ENCODE data around the gene LCLAT1. TPM values are rescaled to one million over a fixed set of nuclear protein-coding genes. Genes with fewer than 3 reads are reported as not detected.

The LCLAT1 gene
- total and polyA plus RNA-seq, 12 donors = 8.0 to 56.4 (median 42.7) TPM

- no peaks in the 10 kb centered on the region for H3K27me3 ChIP-seq
- DNase-seq (no peak), ATAC-seq (no peak)
- 44 to 57% methylated on average over 1 of the region's 1 CpG for WGBS, 2 donors
- intact Hi-C loops (cut with DNase I) = no loop called here
- no peaks in the 10 kb centered on the region for H3K9me3 ChIP-seq
- peaks cover 0 to 67% (median 40%) of the 10 kb centered on the region in 9 donors for H3K4me1 ChIP-seq
- no peak for TF ChIP-seq CTCF (IDR thresholded peaks at IDR 0.05)
- H3K27ac ChIP-seq = peak overlapping the region in 1 of 10 donors; percentile 27
- H3K36me3 ChIP-seq = no peaks in the 10 kb centered on the region
- H3K4me3 ChIP-seq = no peak overlapping the region
Measured at GRCh38 chr2:30488012-30488659, 41.1 kb downstream of the LCLAT1 start.

- Histone ChIP-seq H3K27me3 (no peaks in the 10 kb centered on the region), H3K27ac (peak overlapping the region in 4 of 10 donors; percentile 22 to 47 (median 33)), H3K36me3 (no peaks in the 10 kb centered on the region), H3K4me1 (peaks cover 0 to 55% (median 30%) of the 10 kb centered on the region in 9 donors), H3K4me3 (no peak overlapping the region), H3K9me3 (peaks cover 0 to 1% (median 0%) of the 10 kb centered on the region in 11 donors)
- 61 to 70% methylated on average over 1 of the region's 1 CpG for whole genome bisulfite sequencing, 2 donors
- DNase-seq (no peak), ATAC-seq (no peak)
- no peak for TF ChIP-seq CTCF (IDR thresholded peaks at IDR 0.05)
- intact Hi-C loops (cut with DNase I) = no loop called here
Measured at GRCh38 chr2:30491225-30491624, 44.2 kb downstream of the LCLAT1 start.

GRCh38 chr2:30492185-30492584 lies 45.1 kb downstream of the LCLAT1 start:
- 96 to 100% methylated on average over 1 of the region's 1 CpG for WGBS, 2 donors
- intact Hi-C loops (cut with DNase I) = no loop called here
- Histone ChIP-seq H3K4me3 (no peak overlapping the region), H3K4me1 (peaks cover 0 to 60% (median 30%) of the 10 kb centered on the region in 9 donors), H3K36me3 (no peaks in the 10 kb centered on the region), H3K27ac (peak overlapping the region in 3 of 10 donors; percentile 22 to 47 (median 37)), H3K27me3 (no peaks in the 10 kb centered on the region), H3K9me3 (peaks cover 0 to 6% (median 0%) of the 10 kb centered on the region in 11 donors)
- no peak for DNase-seq
- no peak for TF ChIP-seq CTCF (IDR thresholded peaks at IDR 0.05)
- ATAC-seq = no peak

GRCh38 chr2:30492619-30493018 lies 45.6 kb downstream of the LCLAT1 start:
- no peak for TF ChIP-seq CTCF (IDR thresholded peaks at IDR 0.05)
- WGBS, 2 donors = 24% methylated on average over 1 of the region's 1 CpG
- Histone ChIP-seq H3K4me3 (no peak overlapping the region), H3K36me3 (no peaks in the 10 kb centered on the region), H3K9me3 (peaks cover 0 to 8% (median 0%) of the 10 kb centered on the region in 11 donors), H3K27me3 (no peaks in the 10 kb centered on the region), H3K4me1 (peaks cover 0 to 57% (median 26%) of the 10 kb centered on the region in 9 donors), H3K27ac (peak overlapping the region in 7 of 10 donors; percentile 6 to 37 (median 22))
- no peak for DNase-seq
- intact Hi-C loops (cut with DNase I) = no loop called here
- ATAC-seq = no peak

All from heart right ventricle (tissue), 16 donors.